ENCODE data around the gene CDC37.
A peak's percentile ranks its signal among the peaks of the same experiment; 100 is the strongest.

CDC37 gene

DNA sequence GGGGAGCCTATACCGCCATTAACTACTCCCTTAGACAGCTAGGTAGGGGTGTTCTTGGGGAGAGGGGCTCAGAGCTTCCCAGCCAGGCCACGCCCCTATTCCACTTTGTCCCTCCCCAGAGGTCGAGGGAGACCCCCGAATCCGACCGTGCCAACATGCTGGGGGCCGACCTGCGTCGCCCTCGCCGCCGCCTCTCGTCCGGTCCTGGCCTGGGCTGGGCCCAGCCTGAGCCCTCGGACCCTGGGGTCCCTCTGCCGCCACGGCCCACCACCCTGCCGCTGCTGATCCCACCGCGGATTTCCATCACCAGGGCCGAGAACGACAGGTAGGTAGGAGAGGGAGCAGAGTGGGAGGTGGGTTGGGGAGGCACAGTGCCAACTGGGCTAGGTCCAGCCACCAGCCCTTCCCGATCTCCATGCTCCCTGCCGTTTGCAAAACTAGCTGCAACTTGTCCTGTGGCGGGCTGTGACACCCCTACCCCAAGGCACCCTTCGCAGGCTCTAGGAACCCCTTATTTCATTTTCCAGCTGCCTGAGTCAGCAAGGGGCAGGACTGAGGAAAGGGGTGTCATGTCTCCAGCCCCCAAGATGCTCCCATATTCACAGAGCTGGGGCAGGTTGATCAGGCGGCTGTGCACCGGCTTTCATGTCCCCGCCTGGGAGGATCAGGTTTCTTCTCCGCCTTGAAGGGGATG, 14.3 kb upstream of the CDC37 start:
- peak overlapping the region; percentile 22 for H3K23ac ChIP-seq (ENCODE audit: low read depth, low read length, poor library complexity)
- H3K4me2 ChIP-seq (ENCODE audit: insufficient read depth, low read length, poor library complexity, severe bottlenecking) = peak overlapping the region; percentile 64
- H3K14ac ChIP-seq (ENCODE audit: low read length) = no peak overlapping the region
- peak overlapping the region; percentile 92 for H3K18ac ChIP-seq (ENCODE audit: low read length)
- H2BK5ac ChIP-seq (ENCODE audit: low read length) = no peak overlapping the region
- H3K27me3 ChIP-seq (ENCODE audit: control insufficient read depth in 3 of 3, insufficient read depth in 3 of 3, low read depth in 1 of 3, low read length in 3 of 3) = peaks cover 11 to 56% (median 47%) of the 10 kb centered on the region in 3 experiments
- peak overlapping the region; percentile 96 for H2BK15ac ChIP-seq (ENCODE audit: low read length)
- H3K9ac ChIP-seq (ENCODE audit: low read depth, low read length, poor library complexity) = peak overlapping the region; percentile 36
- peak overlapping the region; percentile 99 for H2BK12ac ChIP-seq (ENCODE audit: low read length)
- no peak for DNase-seq (ENCODE audit: low spot score)
- no peaks in the 10 kb centered on the region for H3K36me3 ChIP-seq (replicated peaks in 1 of 2; ENCODE audit: control insufficient read depth in 2 of 2, insufficient read depth in 2 of 2, low read length in 2 of 2)
- no peak overlapping the region for H3K4ac ChIP-seq (ENCODE audit: low read length)
- peaks cover 18 to 37% of the 10 kb centered on the region in 2 donors for H3K4me1 ChIP-seq (ENCODE audit: control insufficient read depth in 2 of 2, insufficient read depth in 1 of 2, low read depth in 1 of 2, low read length in 2 of 2)
- no CpG with 5 or more reads among the region's 30 CpGs for WGBS, 2 donors (ENCODE audit: extremely low coverage in 2 of 2, insufficient read length in 2 of 2, insufficient replicate concordance in 1 of 2)
- no peak overlapping the region for H2BK120ac ChIP-seq (ENCODE audit: low read depth, low read length)
- peak overlapping the region; percentile 90 for H2AK5ac ChIP-seq (ENCODE audit: low read depth, low read length)
- peak overlapping the region; percentile 71 for H3K27ac ChIP-seq (replicated peaks; ENCODE audit: low read length)
- H3K9me3 ChIP-seq (replicated peaks in 1 of 2; ENCODE audit: control insufficient read depth in 2 of 2, insufficient read depth in 1 of 2, low read depth in 1 of 2, low read length in 2 of 2) = peaks cover 4 to 5% of the 10 kb centered on the region in 2 donors
- H4K91ac ChIP-seq (ENCODE audit: low read depth, low read length, poor library complexity) = no peak overlapping the region
- peak overlapping the region in 1 of 2 donors; percentile 64 for H3K4me3 ChIP-seq (ENCODE audit: low read length in 2 of 2)
- H3K79me1 ChIP-seq (ENCODE audit: low read depth, low read length) = no peaks in the 10 kb centered on the region
- peak overlapping the region; percentile 80 for H2AFZ ChIP-seq (ENCODE audit: low read length)
- H4K8ac ChIP-seq (ENCODE audit: low read depth, low read length) = peak overlapping the region; percentile 23

DNA sequence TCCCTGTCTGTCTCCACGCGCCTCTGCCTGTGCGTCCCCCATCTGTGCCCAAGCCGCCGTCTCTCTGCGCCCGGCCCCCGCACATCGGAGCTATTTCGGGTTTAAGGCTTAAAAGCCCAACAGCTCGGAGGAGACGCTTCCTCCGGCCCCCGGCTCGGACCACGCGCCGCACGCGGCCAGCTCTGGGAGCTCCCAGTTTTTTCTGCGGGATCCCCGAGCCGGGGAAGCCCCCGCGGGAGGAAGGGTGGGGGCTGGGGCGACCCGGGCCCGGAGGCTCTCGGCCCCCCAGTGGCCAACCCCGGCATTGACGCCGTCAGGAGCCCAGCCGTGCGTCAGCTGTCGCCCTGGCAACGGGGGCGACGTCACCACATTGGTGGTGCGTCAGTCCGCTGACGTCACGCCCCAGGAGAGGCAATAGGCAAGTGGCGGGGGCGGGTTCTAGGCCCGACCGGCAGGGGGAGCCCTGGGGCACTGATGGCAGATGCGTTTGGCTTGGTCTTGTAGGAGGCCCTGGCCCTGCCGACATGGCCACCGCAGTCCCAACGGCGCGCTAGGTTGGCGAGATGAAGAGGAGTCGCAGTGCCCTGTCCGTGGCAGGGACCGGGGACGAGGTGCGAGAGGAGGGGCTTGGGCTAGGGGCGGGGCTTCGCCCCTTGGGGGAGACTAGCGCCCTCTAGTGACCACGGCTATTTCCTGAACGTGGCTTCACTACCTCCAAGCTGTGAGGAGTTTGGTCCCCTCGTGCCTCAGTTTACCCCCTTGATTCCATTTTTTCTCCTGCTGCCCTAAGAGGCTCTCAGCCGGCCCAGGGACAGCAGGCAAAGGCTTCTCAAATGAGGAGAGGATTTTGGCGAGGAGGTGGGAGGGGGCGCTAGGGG, 13.3 kb upstream of the CDC37 start:
- H2AFZ ChIP-seq (ENCODE audit: low read length) = peak overlapping the region; percentile 98
- peaks cover 18 to 33% of the 10 kb centered on the region in 2 donors for H3K4me1 ChIP-seq (ENCODE audit: control insufficient read depth in 2 of 2, insufficient read depth in 1 of 2, low read depth in 1 of 2, low read length in 2 of 2)

DNA sequence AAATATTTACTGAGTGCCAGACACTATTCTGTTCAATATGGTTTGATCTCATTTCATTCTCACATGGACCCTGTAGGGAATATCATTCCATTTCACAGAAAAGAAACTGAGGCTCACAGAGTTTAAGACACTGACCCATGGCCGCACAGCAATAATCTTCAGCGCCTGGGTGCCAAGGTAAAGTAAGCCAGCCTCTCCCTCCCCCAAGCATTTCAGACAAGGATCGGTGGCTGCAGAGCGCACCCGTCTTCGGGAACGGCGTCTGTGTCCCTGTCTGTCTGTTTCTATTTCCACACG, 12.7 kb upstream of the CDC37 start:
- Histone ChIP-seq H3K23ac (ENCODE audit: low read depth, low read length, poor library complexity) (peak overlapping the region; percentile 99), H2AFZ (ENCODE audit: low read length) (peak overlapping the region; percentile 98), H2BK15ac (ENCODE audit: low read length) (peak overlapping the region; percentile 55), H2AK5ac (ENCODE audit: low read depth, low read length) (no peak overlapping the region), H4K91ac (ENCODE audit: low read depth, low read length, poor library complexity) (no peak overlapping the region), H2BK5ac (ENCODE audit: low read length) (peak overlapping the region; percentile 83), H3K18ac (ENCODE audit: low read length) (peak overlapping the region; percentile 93), H2BK12ac (ENCODE audit: low read length) (no peak overlapping the region), H4K8ac (ENCODE audit: low read depth, low read length) (no peak overlapping the region), H3K4ac (ENCODE audit: low read length) (no peak overlapping the region), H3K27me3 (ENCODE audit: control insufficient read depth in 3 of 3, insufficient read depth in 3 of 3, low read depth in 1 of 3, low read length in 3 of 3) (peaks cover 4 to 39% (median 31%) of the 10 kb centered on the region in 3 experiments), H3K4me1 (ENCODE audit: control insufficient read depth in 2 of 2, insufficient read depth in 1 of 2, low read depth in 1 of 2, low read length in 2 of 2) (peaks cover 14 to 27% of the 10 kb centered on the region in 2 donors), H2BK120ac (ENCODE audit: low read depth, low read length) (peak overlapping the region; percentile 69), H3K27ac (replicated peaks; ENCODE audit: low read length) (no peak overlapping the region), H3K14ac (ENCODE audit: low read length) (no peak overlapping the region), H3K4me3 (ENCODE audit: low read length in 2 of 2) (peak overlapping the region; percentile 49 to 75), H3K4me2 (ENCODE audit: insufficient read depth, low read length, poor library complexity, severe bottlenecking) (peak overlapping the region; percentile 53), H3K79me1 (ENCODE audit: low read depth, low read length) (no peaks in the 10 kb centered on the region), H3K9ac (ENCODE audit: low read depth, low read length, poor library complexity) (peak overlapping the region; percentile 82), H3K36me3 (replicated peaks in 1 of 2; ENCODE audit: control insufficient read depth in 2 of 2, insufficient read depth in 2 of 2, low read length in 2 of 2) (no peaks in the 10 kb centered on the region), H3K9me3 (replicated peaks in 1 of 2; ENCODE audit: control insufficient read depth in 2 of 2, insufficient read depth in 1 of 2, low read depth in 1 of 2, low read length in 2 of 2) (peaks cover 4 to 5% of the 10 kb centered on the region in 2 donors)
- DNase-seq (ENCODE audit: low spot score) = no peak
- WGBS, 2 donors (ENCODE audit: extremely low coverage in 2 of 2, insufficient read length in 2 of 2, insufficient replicate concordance in 1 of 2) = no CpG with 5 or more reads among the region's 9 CpGs

More for the DNA sequence above, 13.3 kb upstream of the CDC37 start:
- Histone ChIP-seq H2BK120ac (ENCODE audit: low read depth, low read length) (peak overlapping the region; percentile 69), H4K91ac (ENCODE audit: low read depth, low read length, poor library complexity) (no peak overlapping the region), H3K4me3 (ENCODE audit: low read length in 2 of 2) (peak overlapping the region; percentile 49 to 75), H2BK5ac (ENCODE audit: low read length) (peak overlapping the region; percentile 83), H4K8ac (ENCODE audit: low read depth, low read length) (no peak overlapping the region), H3K79me1 (ENCODE audit: low read depth, low read length) (no peaks in the 10 kb centered on the region), H2BK12ac (ENCODE audit: low read length) (no peak overlapping the region), H3K9ac (ENCODE audit: low read depth, low read length, poor library complexity) (peak overlapping the region; percentile 82), H3K23ac (ENCODE audit: low read depth, low read length, poor library complexity) (peak overlapping the region; percentile 99), H3K4ac (ENCODE audit: low read length) (no peak overlapping the region), H3K36me3 (replicated peaks in 1 of 2; ENCODE audit: control insufficient read depth in 2 of 2, insufficient read depth in 2 of 2, low read length in 2 of 2) (no peaks in the 10 kb centered on the region), H3K27ac (replicated peaks; ENCODE audit: low read length) (no peak overlapping the region), H3K27me3 (ENCODE audit: control insufficient read depth in 3 of 3, insufficient read depth in 3 of 3, low read depth in 1 of 3, low read length in 3 of 3) (peaks cover 9 to 45% (median 37%) of the 10 kb centered on the region in 3 experiments), H2BK15ac (ENCODE audit: low read length) (peak overlapping the region; percentile 55), H3K9me3 (replicated peaks in 1 of 2; ENCODE audit: control insufficient read depth in 2 of 2, insufficient read depth in 1 of 2, low read depth in 1 of 2, low read length in 2 of 2) (peaks cover 4 to 5% of the 10 kb centered on the region in 2 donors), H3K18ac (ENCODE audit: low read length) (peak overlapping the region; percentile 93), H3K4me2 (ENCODE audit: insufficient read depth, low read length, poor library complexity, severe bottlenecking) (peak overlapping the region; percentile 53), H2AK5ac (ENCODE audit: low read depth, low read length) (peak overlapping the region; percentile 61), H3K14ac (ENCODE audit: low read length) (no peak overlapping the region)
- DNase-seq (ENCODE audit: low spot score) = peak; percentile 84
- WGBS, 2 donors (ENCODE audit: extremely low coverage in 2 of 2, insufficient read length in 2 of 2, insufficient replicate concordance in 1 of 2) = no CpG with 5 or more reads among the region's 67 CpGs

Data from neuronal stem cell (in vitro differentiated cells).